Mammary epithelial cell (primary cell): ENCODE data around the gene FASTK.

Source experiments
- CTCF ChIP-seq, 2 donors: IDR thresholded peaks in 1 of 2; conservative IDR thresholded peaks in 1 of 2; 2 replicates each; pipeline ENCODE4 v1.5.1; 2011 to 2012; ENCODE audit warnings: inconsistent platforms in 2 of 2, low read length in 2 of 2, mild to moderate bottlenecking in 2 of 2, control low read depth in 1 of 2, low read depth in 1 of 2; ENCODE audit not compliant: insufficient read depth in 1 of 2; ENCODE audit errors: extremely low read depth in 1 of 2
- EZH2 ChIP-seq: IDR thresholded peaks from 2 replicates; pipeline ENCODE4 v1.6.1; 2012; ENCODE audit warnings: low read length, inconsistent platforms, borderline replicate concordance

- TF ChIP-seq CTCF (conservative IDR thresholded peaks at IDR 0.05 in 1 of 2, IDR thresholded peaks at IDR 0.05 in 1 of 2; ENCODE audit: extremely low read depth in 1 of 2, insufficient read depth in 1 of 2, low read depth in 1 of 2, low read length in 2 of 2) (no peak), EZH2 (no peak)
Observed at GRCh38 chr7:151121380-151122170, 41.0 kb upstream of the FASTK start.
